SU-DHL-6 (cell line): ENCODE results near the gene TMEM52.
A peak's percentile ranks its signal among the peaks of the same experiment; 100 is the strongest.

Experiments
- H2AFZ ChIP-seq: fragments of 200-600 bp; sonication (generic); 2 replicates; pipeline ENCODE4 v1.6.1; 2014; ENCODE audit warnings: low read depth, mild to moderate bottlenecking, moderate library complexity, mixed read lengths, antibody characterized with exemption, low read length; ENCODE audit not compliant: severe bottlenecking
- H3F3A ChIP-seq: fragments of 200-600 bp; shearing (Covaris generic); 2 replicates; pipeline ENCODE4 v1.6.0; 2016; ENCODE audit warnings: antibody characterized with exemption, mild to moderate bottlenecking; ENCODE audit not compliant: insufficient read depth
- H3K27ac ChIP-seq: fragments of 200-600 bp; sonication (generic); 2 replicates; pipeline ENCODE4 v1.5.1; 2016; ENCODE audit warnings: low read depth, mild to moderate bottlenecking, low read length, moderate library complexity, mixed read lengths
- H3K27me3 ChIP-seq: fragments of 200-600 bp; sonication (generic), shearing (Covaris generic); 2 replicates; pipeline ENCODE4 v1.6.0; 2014; ENCODE audit warnings: mild to moderate bottlenecking, low read length
- H3K36me3 ChIP-seq: fragments of 200-600 bp; sonication (generic); 2 replicates; pipeline ENCODE4 v1.6.1; 2014; ENCODE audit warnings: mild to moderate bottlenecking, low read length, mixed read lengths
- H3K4me2 ChIP-seq: fragments of 300-600, 200-600 bp; shearing (Covaris generic), sonication (generic); 2 replicates; pipeline ENCODE4 v1.6.0; 2014; ENCODE audit warnings: low read length, low read depth, mild to moderate bottlenecking; ENCODE audit not compliant: poor library complexity, severe bottlenecking
- H3K4me3 ChIP-seq: fragments of 200-600 bp; sonication (generic); 2 replicates; pipeline ENCODE4 v1.5.1; 2014; ENCODE audit warnings: antibody characterized with exemption, low read length, mild to moderate bottlenecking, mixed read lengths; ENCODE audit not compliant: insufficient read depth, poor library complexity, severe bottlenecking
- H3K79me2 ChIP-seq: fragments of 200-600 bp; sonication (generic); 2 replicates; pipeline ENCODE4 v1.6.1; 2014; ENCODE audit warnings: mild to moderate bottlenecking, low read length, moderate library complexity; ENCODE audit not compliant: insufficient read depth
- H3K9ac ChIP-seq: fragments of 200-600 bp; sonication (generic); 2 replicates; pipeline ENCODE4 v1.7.0; 2014; ENCODE audit warnings: mild to moderate bottlenecking, low read length
- H3K9me2 ChIP-seq: fragments of 200-600 bp; sonication (generic); replicated peaks from 2 replicates; pipeline ENCODE4 v1.6.1; 2014; ENCODE audit warnings: low read length; ENCODE audit not compliant: insufficient read depth
- H3K9me3 ChIP-seq: fragments of 200-600 bp; sonication (generic); 2 replicates; pipeline ENCODE4 v1.6.1; 2014; ENCODE audit warnings: low read length, mixed read lengths; ENCODE audit not compliant: insufficient read depth
- H4K20me1 ChIP-seq: fragments of 200-600 bp; sonication (generic); 2 replicates; pipeline ENCODE4 v1.6.1; 2014; ENCODE audit warnings: low read depth, mild to moderate bottlenecking, antibody characterized with exemption, low read length, moderate library complexity, mixed read lengths
- CTCF ChIP-seq: fragments of 200-600 bp; sonication (generic); IDR thresholded peaks from one replicate; pipeline ENCODE4 v1.5.1; 2017; ENCODE audit warnings: antibody characterized with exemption, mild to moderate bottlenecking, low read length, moderate library complexity; ENCODE audit not compliant: insufficient read depth, poor library complexity, severe bottlenecking
- EZH2phosphoT487 ChIP-seq: fragments of 200-600 bp; sonication (generic), shearing (Covaris generic); conservative IDR thresholded peaks from 2 replicates; pipeline ENCODE4 v1.6.1; 2018; ENCODE audit warnings: mild to moderate bottlenecking, antibody characterized with exemption, low read length, moderate library complexity, mixed read lengths

The TMEM52 gene

GRCh38 chr1:1883092-1883873 lies 35.8 kb downstream of the TMEM52 start:
- 0 out of 2 replicates have a peak overlapping the region, but pooled peaks have one; percentile 8 for H3K27ac ChIP-seq
- no peak for TF ChIP-seq EZH2phosphoT487
- no peak for TF ChIP-seq CTCF
- peak overlapping the region; percentile 12 for H3K4me2 ChIP-seq
- H3K79me2 ChIP-seq: peaks cover 100% of the 10 kb centered on the region
- no peak overlapping the region for H2AFZ ChIP-seq
- H3F3A ChIP-seq: peaks cover 6% of the 10 kb centered on the region
- H3K27me3 ChIP-seq: no peaks in the 10 kb centered on the region
- no peaks in the 10 kb centered on the region for H3K9me3 ChIP-seq
- no peak overlapping the region for H3K9ac ChIP-seq
- H4K20me1 ChIP-seq: peaks cover 38% of the 10 kb centered on the region
- H3K4me3 ChIP-seq: no peak overlapping the region
- no peaks in the 10 kb centered on the region for H3K36me3 ChIP-seq
- no peaks in the 10 kb centered on the region for H3K9me2 ChIP-seq

- H4K20me1 ChIP-seq: peaks cover 32% of the 10 kb centered on the region
- no peaks in the 10 kb centered on the region for H3K27me3 ChIP-seq
- H3K9me3 ChIP-seq: no peaks in the 10 kb centered on the region
- TF ChIP-seq CTCF (no peak), EZH2phosphoT487 (no peak)
- no peak overlapping the region for H3K27ac ChIP-seq
- peaks cover 100% of the 10 kb centered on the region for H3K79me2 ChIP-seq
- peaks cover under 1% of the 10 kb centered on the region; the same call in 1 of the 2 replicates for H3F3A ChIP-seq
- H2AFZ ChIP-seq: no peak overlapping the region
- H3K4me3 ChIP-seq: no peak overlapping the region
- no peak overlapping the region for H3K9ac ChIP-seq
- H3K9me2 ChIP-seq: no peaks in the 10 kb centered on the region
- H3K36me3 ChIP-seq: 0 out of 2 replicates have a peak, but pooled peaks cover 3% of the 10 kb centered on the region
- no peak overlapping the region for H3K4me2 ChIP-seq
Observed at GRCh38 chr1:1881727-1882126, 37.4 kb downstream of the TMEM52 start.

- Histone ChIP-seq H3F3A (no peaks in the 10 kb centered on the region), H3K9me2 (no peaks in the 10 kb centered on the region), H3K79me2 (peaks cover 100% of the 10 kb centered on the region), H3K4me3 (no peak overlapping the region), H3K27me3 (no peaks in the 10 kb centered on the region), H3K9ac (no peak overlapping the region), H3K27ac (no peak overlapping the region), H3K4me2 (no peak overlapping the region), H4K20me1 (peaks cover 29% of the 10 kb centered on the region; the same call in 1 of the 2 replicates), H3K9me3 (no peaks in the 10 kb centered on the region), H3K36me3 (0 out of 2 replicates have a peak, but pooled peaks cover 9% of the 10 kb centered on the region), H2AFZ (no peak overlapping the region)
- no peak for TF ChIP-seq CTCF
- no peak for TF ChIP-seq EZH2phosphoT487
Observed at GRCh38 chr1:1880617-1881312, 38.3 kb downstream of the TMEM52 start.
